Measurements from ENCODE around the gene EVX1. TPM values are rescaled to one million over a fixed set of nuclear protein-coding genes. Genes with fewer than 3 reads are reported as not detected.
A peak's percentile ranks its signal among the peaks of the same experiment; 100 is the strongest.

Gene EVX1
- polyA plus RNA-seq, 1 donor (not counting 4 experiments of a cell fraction or from before 2014, with no cell fraction given), result not detected

- Histone ChIP-seq H3K9ac (ENCODE audit: control insufficient read depth, extremely low read depth, insufficient read depth, low read length) (no peak overlapping the region), H3K4me1 (ENCODE audit: control insufficient read depth, extremely low read depth, insufficient read depth, low read length) (peaks cover 9% of the 10 kb centered on the region), H3K9me1 (ENCODE audit: control insufficient read depth, extremely low read depth, insufficient read depth, low read length) (no peaks in the 10 kb centered on the region), H4K20me1 (ENCODE audit: control insufficient read depth, extremely low read depth, insufficient read depth, low read length) (peaks cover 2% of the 10 kb centered on the region), H3K4me3 (ENCODE audit: control insufficient read depth in 2 of 3, extremely low read depth in 1 of 3, insufficient read depth in 2 of 3, low read depth in 1 of 3, low read length in 3 of 3) (peak overlapping the region; percentile 31 to 54 (median 32)), H2AFZ (ENCODE audit: control insufficient read depth, low read length) (peak overlapping the region; percentile 16), H3K79me2 (ENCODE audit: control insufficient read depth, insufficient read depth, low read length) (no peaks in the 10 kb centered on the region), H3K9me3 (ENCODE audit: control insufficient read depth, low read depth, low read length) (no peaks in the 10 kb centered on the region), H3K36me3 (ENCODE audit: control insufficient read depth in 2 of 2, extremely low read depth in 1 of 2, insufficient read depth in 2 of 2, low read length in 2 of 2) (no peaks in the 10 kb centered on the region), H3K27ac (ENCODE audit: control insufficient read depth, insufficient read depth, low read length) (no peak overlapping the region), H3K4me2 (ENCODE audit: control insufficient read depth, extremely low read depth, insufficient read depth, low read depth, low read length) (peak overlapping the region; percentile 71), H3K27me3 (ENCODE audit: control insufficient read depth, extremely low read depth, insufficient read depth, low read length) (peaks cover 68% of the 10 kb centered on the region)
- TF ChIP-seq CTCF (optimal IDR thresholded peaks at IDR 0.05 in 1 of 3, IDR thresholded peaks at IDR 0.05 in 1 of 3, conservative IDR thresholded peaks at IDR 0.05 in 1 of 3; ENCODE audit: extremely low read depth in 1 of 3, insufficient read depth in 2 of 3, low read length in 3 of 3) (peak in 1 of 3 experiments; percentile 64), EZH2 (IDR thresholded peaks at IDR 0.05; ENCODE audit: low read length) (peak; percentile 86)
- no peak for FAIRE-seq
- DNase-seq (ENCODE audit: low read depth, low spot score), result no peak
- dilution Hi-C loops (cut with MboI; ENCODE audit: extremely low pct_ligation_motif_present, low sequenced_read_pairs), result no loop called here
Observed at GRCh38 chr7:27235387-27236311, 7.0 kb upstream of the EVX1 start.

- DNase-seq (ENCODE audit: low read depth, low spot score), result no peak
- Histone ChIP-seq H3K4me2 (ENCODE audit: control insufficient read depth, extremely low read depth, insufficient read depth, low read depth, low read length) (no peak overlapping the region), H3K79me2 (ENCODE audit: control insufficient read depth, insufficient read depth, low read length) (no peaks in the 10 kb centered on the region), H3K27me3 (ENCODE audit: control insufficient read depth, extremely low read depth, insufficient read depth, low read length) (peaks cover 90% of the 10 kb centered on the region), H3K36me3 (ENCODE audit: control insufficient read depth in 2 of 2, extremely low read depth in 1 of 2, insufficient read depth in 2 of 2, low read length in 2 of 2) (no peaks in the 10 kb centered on the region), H3K9me3 (ENCODE audit: control insufficient read depth, low read depth, low read length) (no peaks in the 10 kb centered on the region), H3K9ac (ENCODE audit: control insufficient read depth, extremely low read depth, insufficient read depth, low read length) (no peak overlapping the region), H4K20me1 (ENCODE audit: control insufficient read depth, extremely low read depth, insufficient read depth, low read length) (peaks cover 4% of the 10 kb centered on the region), H3K27ac (ENCODE audit: control insufficient read depth, insufficient read depth, low read length) (no peak overlapping the region), H3K4me1 (ENCODE audit: control insufficient read depth, extremely low read depth, insufficient read depth, low read length) (peaks cover 9% of the 10 kb centered on the region), H3K4me3 (ENCODE audit: control insufficient read depth in 2 of 3, extremely low read depth in 1 of 3, insufficient read depth in 2 of 3, low read depth in 1 of 3, low read length in 3 of 3) (no peak overlapping the region), H2AFZ (ENCODE audit: control insufficient read depth, low read length) (no peak overlapping the region), H3K9me1 (ENCODE audit: control insufficient read depth, extremely low read depth, insufficient read depth, low read length) (no peaks in the 10 kb centered on the region)
- dilution Hi-C loops (cut with MboI; ENCODE audit: extremely low pct_ligation_motif_present, low sequenced_read_pairs), result no loop called here
- FAIRE-seq, result no peak
- no peak for TF ChIP-seq CTCF (optimal IDR thresholded peaks at IDR 0.05 in 1 of 3, IDR thresholded peaks at IDR 0.05 in 1 of 3, conservative IDR thresholded peaks at IDR 0.05 in 1 of 3; ENCODE audit: extremely low read depth in 1 of 3, insufficient read depth in 2 of 3, low read length in 3 of 3)
- TF ChIP-seq EZH2 (IDR thresholded peaks at IDR 0.05; ENCODE audit: low read length), result no peak
Observed at GRCh38 chr7:27237735-27238334, 4.8 kb upstream of the EVX1 start.

Measured in keratinocyte (primary cell).